Activated effector memory CD4-positive, alpha-beta T cell treated with Interleukin-2 at 50 U/mL for 16 hours (primary cell): ENCODE measurements around the gene GADL1.

Source experiments
- DNase-seq: peaks from one replicate; pipeline ENCODE4 v3.0.0-alpha.2; 2020

GADL1 gene

GRCh38 chr3:30752970-30753369, 141.5 kb downstream of the GADL1 start:
- no peak for DNase-seq

GRCh38 chr3:30752491-30752890, 142.0 kb downstream of the GADL1 start:
- DNase-seq, result no peak

- DNase-seq, result peak; percentile 14
Measured at GRCh38 chr3:30751610-30752299, 142.7 kb downstream of the GADL1 start.

GRCh38 chr3:30750967-30751366, 143.5 kb downstream of the GADL1 start:
- DNase-seq, result no peak

- no peak for DNase-seq
Measured at GRCh38 chr3:30749230-30749629, 145.2 kb downstream of the GADL1 start.

- no peak for DNase-seq
Measured at GRCh38 chr3:30747771-30748281, 146.6 kb downstream of the GADL1 start.

GRCh38 chr3:30743641-30744317, 150.7 kb downstream of the GADL1 start:
- no peak for DNase-seq

GRCh38 chr3:30742796-30743619, 151.5 kb downstream of the GADL1 start:
- no peak for DNase-seq

- no peak for DNase-seq
Measured at GRCh38 chr3:30741889-30742288, 152.6 kb downstream of the GADL1 start.

- no peak for DNase-seq
Measured at GRCh38 chr3:30738605-30739004, 155.9 kb downstream of the GADL1 start.

- no peak for DNase-seq
Measured at GRCh38 chr3:30737743-30738499, 156.5 kb downstream of the GADL1 start.

- no peak for DNase-seq
Measured at GRCh38 chr3:30733696-30734095, 160.8 kb downstream of the GADL1 start.

GRCh38 chr3:30733209-30733608, 161.3 kb downstream of the GADL1 start:
- no peak for DNase-seq

- no peak for DNase-seq
Measured at GRCh38 chr3:30730967-30731366, 163.5 kb downstream of the GADL1 start.

- DNase-seq, result no peak
Measured at GRCh38 chr3:30729936-30730335, 164.5 kb downstream of the GADL1 start.

GRCh38 chr3:30729512-30729911, 164.9 kb downstream of the GADL1 start:
- no peak for DNase-seq

GRCh38 chr3:30728143-30728542, 166.3 kb downstream of the GADL1 start:
- DNase-seq, result no peak

- DNase-seq, result no peak
Measured at GRCh38 chr3:30724863-30725262, 169.6 kb downstream of the GADL1 start.

GRCh38 chr3:30723211-30723610, 171.2 kb downstream of the GADL1 start:
- DNase-seq, result no peak

GRCh38 chr3:30721314-30721634, 173.2 kb downstream of the GADL1 start:
- no peak for DNase-seq

GRCh38 chr3:30720586-30721313, 173.7 kb downstream of the GADL1 start:
- no peak for DNase-seq

- no peak for DNase-seq
Measured at GRCh38 chr3:30719536-30719935, 174.9 kb downstream of the GADL1 start.
